NCI-H1092 (cell line): ENCODE data around the gene HOXB6.

ENCODE experiments used
- DNase-seq: peaks from one replicate; lab custom pipeline; 2025; lab: John Stamatoyannopoulos, UW

The HOXB6 gene

DNA sequence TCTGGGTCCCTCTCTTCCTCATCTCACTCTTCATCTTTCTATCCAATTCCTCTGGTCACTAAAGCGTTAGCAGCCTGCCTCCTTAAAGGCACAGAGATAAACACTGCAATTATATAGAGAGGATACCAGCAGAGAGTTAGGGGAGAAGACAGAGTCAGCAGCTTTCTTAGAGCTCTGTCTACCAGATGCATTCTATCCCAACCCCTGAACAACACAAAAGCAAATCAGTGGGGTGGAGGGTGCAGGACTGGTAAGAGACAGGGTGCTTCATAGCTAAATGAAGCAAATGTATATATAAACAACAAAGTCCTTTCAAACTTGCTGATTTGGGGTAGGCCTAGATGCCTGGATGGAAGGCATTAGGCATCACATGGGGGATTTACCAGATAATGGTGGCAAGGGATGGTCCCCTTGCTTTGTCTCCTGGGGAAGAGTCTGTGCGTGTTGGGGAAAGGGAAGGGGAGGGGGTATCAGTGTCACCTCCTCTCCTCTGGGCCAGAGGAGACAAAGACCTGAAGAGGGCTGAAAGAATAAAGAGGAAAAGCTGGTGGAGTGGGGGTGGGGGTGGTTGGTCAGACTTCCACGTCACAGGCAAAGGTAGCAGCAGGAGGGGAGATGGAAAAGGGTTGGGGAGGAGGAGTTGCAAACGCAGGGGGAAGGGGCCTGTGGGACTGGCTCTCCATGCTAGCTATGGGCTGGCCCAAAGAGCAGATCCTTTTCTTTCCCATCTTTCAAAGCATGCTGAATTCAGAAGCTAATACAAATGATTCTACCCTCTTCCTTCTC, 38.7 kb downstream of the HOXB6 start:
- DNase-seq: no peak

DNA sequence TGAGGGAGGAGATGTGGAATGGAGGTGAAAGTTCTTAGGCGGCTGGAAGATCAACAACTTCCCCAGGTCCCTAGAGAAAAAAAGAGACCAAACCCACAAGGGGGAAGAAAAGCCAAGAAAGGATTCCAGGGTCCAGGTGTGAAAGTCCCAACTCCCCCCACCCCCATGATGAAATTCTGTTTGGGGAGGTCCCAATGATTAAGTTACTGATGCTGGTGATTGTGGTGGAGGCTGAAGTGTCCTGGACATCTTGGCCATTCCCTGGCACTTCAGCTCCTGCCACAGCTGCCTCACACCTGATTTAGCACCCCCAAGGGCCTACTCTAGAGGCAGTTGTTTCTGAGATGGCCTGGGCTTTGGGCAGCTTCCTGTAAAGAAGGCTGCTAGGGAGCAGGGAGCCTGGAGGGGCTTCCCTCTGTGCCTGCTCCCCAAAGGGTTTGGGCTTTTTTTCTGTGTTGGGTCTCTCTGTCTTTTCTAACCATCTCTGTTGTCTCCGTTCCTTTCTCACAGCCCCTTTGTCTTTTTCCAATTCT, 39.7 kb downstream of the HOXB6 start:
- DNase-seq: no peak

DNA sequence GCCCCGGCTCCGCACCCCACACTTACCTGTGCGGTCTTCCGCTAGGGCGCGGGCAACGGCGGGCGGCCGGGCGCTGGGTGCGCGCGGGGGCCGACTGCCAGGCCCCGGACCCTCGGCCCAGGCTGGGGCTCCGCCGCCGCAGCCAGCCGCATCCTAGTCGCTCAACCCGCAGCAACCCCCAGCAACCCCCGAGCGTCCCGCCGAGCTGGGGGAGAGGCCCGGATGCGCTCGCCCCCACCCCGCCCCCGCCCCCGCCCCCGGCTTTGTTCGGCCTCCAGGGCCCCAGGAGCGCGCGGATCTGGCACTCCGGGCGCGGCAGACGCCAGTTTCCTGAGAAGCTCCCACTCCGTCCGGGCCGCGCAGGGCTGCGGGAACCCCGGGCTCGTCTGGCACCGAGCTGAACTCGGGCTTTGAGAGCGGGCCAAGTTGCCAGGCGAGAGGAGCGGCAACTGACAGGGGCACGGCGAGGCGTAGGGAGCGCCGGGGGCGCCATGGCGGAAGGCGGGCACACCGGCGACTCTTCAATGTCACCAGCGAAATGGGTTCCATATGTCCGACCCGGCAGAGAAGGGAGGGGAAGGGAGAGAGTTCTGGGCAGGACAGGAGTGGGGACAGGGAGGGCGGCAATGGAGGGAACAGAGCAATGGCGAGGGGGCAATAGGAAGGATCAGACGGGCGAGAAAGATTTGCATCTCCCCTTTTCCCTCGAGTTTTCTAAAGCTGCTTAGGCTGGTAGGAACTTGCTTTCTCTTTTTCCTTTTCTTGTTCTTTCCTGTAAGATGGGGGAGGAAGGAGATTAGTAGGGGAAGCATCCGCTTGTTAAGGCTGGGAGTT, 40.4 kb downstream of the HOXB6 start:
- DNase-seq: no peak

DNA sequence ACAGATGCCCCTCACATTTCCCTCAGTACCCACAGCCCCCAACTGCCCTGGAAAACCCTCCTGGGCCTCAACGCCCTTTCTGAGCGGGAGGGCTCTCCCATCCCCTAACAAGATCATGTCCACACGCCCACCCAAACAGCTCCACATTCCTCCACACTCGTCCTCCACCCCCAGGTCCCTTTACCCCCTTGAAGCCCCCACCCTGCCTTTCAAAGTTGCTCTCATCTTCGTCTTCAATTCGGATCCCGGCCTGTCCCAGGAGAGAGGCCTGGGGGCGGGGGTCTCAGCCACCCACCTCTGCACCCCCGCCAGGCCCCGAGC, 41.0 kb downstream of the HOXB6 start:
- no peak for DNase-seq

GRCh38 chr17:48563385-48563838, 41.4 kb downstream of the HOXB6 start:
- no peak for DNase-seq

- no peak for DNase-seq
Measured at GRCh38 chr17:48562934-48563333, 41.9 kb downstream of the HOXB6 start.

- no peak for DNase-seq
Measured at GRCh38 chr17:48561884-48562810, 42.6 kb downstream of the HOXB6 start.

GRCh38 chr17:48559840-48560817, 44.7 kb downstream of the HOXB6 start:
- no peak for DNase-seq

- DNase-seq: no peak
Measured at GRCh38 chr17:48559122-48559839, 45.5 kb downstream of the HOXB6 start.

DNA sequence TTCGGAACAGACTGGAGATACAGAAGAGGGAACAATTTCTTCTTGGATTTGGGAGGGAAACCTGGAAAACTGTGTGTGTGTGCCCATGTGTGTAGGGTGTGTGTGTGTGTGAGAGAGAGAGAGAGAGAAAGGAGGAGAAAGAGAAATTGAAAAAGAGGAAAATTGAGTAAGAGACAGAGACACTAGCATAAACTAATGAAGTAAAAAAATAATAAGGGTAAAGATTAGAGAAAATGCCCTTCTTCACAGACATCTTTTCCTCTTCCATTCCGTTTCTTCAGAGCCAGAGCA, 46.0 kb downstream of the HOXB6 start:
- DNase-seq: no peak

DNA sequence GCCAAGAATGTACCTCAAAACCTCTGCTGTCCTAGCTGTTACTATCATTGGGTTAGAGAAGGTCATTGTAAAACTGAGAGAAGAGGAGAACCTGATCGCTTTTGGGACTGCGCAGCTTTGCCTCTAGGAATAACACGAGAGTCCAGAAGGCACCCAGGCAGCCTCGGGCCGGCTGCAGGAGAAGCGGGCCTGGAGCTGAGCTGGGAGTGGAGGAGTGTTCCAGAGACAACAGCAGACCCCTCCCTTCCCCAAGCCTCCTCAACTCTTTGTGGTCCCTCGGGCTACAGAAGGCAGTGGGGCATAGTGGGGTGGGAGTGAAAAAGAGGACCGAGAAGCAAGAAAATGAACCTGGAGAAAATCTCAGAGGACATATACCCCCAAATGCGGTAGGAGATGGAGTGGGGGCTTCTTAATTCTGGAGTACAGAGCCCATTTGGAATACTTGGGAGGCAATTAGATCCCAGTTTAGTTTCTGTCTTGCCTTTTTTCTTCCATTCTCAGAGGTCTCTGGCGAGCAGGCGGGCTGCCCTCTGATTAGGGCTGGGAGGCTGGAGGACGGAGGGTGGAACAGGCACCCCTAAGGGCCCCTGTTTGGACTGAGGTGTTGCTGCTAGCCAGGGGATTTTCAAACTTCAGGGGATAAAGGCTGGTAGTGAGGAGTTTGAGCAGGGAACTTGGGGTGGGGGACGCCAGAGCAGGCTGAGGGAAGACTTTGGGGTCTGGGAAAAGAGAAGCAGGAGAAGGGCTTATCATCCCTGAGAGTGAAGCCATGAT, 46.5 kb downstream of the HOXB6 start:
- DNase-seq: no peak

DNA sequence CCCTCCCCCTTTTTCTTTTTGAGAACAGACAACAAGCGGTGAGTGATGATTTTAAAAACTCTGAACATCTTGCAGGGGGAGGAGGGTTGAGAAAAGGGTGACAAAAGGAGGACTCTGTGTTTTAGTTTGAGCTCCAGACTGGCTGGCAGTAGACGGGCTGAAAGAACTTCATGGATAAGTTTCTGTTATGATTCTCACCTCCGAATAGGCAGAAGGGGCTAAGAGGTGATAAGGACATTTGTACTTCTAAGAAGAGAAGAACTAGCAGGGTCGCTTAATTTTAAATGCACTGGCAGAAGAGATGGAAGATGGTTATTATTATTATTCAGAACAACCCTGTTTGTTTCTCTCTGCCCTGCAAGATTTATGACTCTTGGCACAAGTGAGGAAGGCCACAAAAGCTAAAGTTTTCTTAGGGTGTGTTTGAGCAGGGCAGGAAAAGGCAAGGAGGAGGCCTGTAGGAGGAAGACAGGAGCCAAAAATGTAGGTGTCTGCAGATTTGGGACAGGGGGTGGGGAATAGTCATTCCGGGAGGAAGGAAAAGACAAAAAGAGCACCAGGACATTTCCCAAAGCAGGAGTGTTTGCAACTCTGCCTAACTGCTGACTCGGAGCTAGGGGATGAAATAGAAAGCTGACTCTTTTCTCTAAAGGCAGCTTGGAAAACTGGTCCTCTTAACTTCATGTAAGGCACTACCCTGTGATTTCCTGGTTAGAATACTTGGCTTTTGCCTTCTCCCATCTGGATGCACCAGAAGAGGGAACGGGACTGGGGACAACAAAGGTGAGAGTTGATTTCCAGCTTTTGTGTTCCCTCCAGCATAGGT, 48.0 kb downstream of the HOXB6 start:
- no peak for DNase-seq

DNA sequence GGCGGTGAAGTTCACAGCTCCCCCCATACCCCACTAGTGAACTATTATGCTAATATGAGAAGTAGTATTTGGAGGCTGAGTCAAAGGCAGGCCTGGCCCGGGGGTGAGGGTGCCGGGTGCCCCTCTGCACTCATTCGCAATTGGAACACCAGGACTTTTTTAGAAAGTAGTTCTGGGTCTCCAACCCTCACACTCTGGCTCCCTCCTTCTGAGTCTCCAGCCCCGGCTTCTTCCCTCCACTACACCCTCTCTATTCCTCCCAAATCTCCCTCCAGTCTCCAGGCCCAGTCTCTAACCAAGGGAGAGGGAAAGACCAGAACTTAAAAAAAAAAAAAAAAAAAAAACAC, 48.6 kb downstream of the HOXB6 start:
- no peak for DNase-seq

DNA sequence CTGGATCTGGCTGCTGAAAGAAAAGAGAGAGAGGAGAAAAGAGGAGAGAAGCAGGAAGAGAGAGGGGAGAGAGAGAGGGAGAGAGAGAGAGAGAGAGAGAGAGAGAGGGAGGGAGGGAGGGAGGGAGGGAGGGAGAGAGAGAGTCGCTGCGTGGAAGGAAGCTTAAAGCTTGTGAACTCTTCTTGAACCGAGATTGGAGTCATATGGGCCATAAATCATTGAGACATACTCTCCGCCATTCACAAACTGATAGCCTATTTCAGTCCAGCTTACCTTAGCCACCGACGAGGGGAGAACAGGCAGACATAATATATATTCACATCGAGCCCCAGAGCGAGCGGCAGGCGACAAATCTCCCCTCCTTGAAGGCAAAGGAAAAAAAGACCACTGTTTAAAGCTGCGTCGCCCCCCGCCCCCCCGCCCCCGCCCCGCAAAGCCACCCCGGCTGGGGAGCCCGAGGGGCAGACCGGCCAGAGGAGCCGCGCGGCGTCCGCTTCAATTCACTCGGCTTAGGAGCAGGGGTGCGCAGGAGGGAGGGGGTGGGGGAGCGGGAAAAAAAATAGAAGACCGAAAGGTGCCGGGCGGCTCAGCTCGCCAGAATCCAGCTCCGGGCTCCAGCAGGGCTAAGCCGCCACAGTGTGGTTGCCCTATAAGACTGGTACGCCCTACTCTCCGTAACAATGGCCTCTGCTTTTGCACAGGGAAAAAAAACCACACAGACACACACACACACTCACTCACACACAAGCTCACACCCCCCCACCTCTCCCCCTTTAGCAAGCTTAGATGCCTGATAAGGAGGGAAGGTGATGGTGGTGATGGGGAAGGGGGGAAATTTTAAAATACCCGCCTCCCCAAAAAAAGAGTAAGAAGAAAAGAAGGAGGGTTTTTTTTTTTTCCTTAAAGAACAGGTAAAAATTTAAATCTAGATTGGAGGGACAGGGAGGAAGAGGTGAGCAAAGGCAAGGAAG, 49.2 kb downstream of the HOXB6 start:
- DNase-seq: peak; percentile 92

DNA sequence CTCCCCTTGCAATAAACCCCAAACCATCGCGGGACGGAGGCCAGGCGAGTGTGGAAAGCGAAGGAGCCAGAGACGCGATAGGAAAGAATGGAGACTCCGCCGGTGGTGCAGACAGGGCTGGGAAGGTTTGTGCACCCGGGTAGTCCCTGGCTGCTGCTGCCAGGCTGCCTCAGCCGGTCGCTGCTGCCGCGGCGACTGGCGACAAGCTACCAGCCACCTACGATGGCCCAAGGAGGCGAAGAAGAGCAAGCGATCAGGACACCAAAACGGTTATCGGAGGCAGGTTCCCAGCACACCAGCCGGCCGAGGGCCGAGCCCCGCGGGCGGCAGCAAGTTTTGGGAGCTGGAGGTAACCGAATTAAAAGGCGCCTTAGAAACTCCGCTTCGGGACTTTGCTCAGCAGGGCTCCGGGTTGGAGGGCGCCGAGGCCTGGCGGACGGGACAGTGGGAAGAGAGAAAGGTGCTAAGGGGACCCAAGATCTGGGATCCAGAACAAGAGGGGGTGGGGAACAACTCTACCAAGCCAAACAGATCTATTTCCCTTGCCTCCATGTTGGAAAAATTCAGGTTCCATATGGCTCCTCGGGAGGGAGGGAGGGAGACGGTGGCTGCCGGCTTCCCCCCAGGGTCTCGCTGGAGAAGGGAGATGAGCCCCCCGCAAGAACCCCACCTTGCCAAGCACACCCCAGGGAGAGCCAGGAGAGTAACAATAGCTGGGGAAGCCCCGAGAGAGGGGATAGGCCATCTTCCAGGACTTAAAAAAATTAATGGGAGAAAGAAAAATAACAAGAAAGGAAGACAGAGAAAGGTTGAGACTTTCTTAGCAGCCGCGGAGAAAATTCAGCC, 50.2 kb downstream of the HOXB6 start:
- DNase-seq: no peak

- DNase-seq: no peak
Measured at GRCh38 chr17:48553826-48554225, 51.0 kb downstream of the HOXB6 start.

GRCh38 chr17:48553190-48553547, 51.6 kb downstream of the HOXB6 start:
- no peak for DNase-seq
